ENCODE results near the gene CDCA4.

The CDCA4 gene

GRCh38 chr14:105053421-105053820 lies 32.5 kb upstream of the CDCA4 start:
- no peak overlapping the region for H3K9ac ChIP-seq
- H3K36me3 ChIP-seq (ENCODE audit: control insufficient read depth, insufficient read depth, low read length) = no peaks in the 10 kb centered on the region
- TF ChIP-seq CTCF (IDR thresholded peaks at IDR 0.05) = no peak
- H2AFZ ChIP-seq = no peak overlapping the region
- no peaks in the 10 kb centered on the region for H3K9me3 ChIP-seq (ENCODE audit: control insufficient read depth, low read length)
- no peak overlapping the region for H3K4me2 ChIP-seq (ENCODE audit: low read length)
- no peaks in the 10 kb centered on the region for H3K79me2 ChIP-seq
- H3K27me3 ChIP-seq (ENCODE audit: control insufficient read depth, insufficient read depth, low read length) = no peaks in the 10 kb centered on the region
- no peak overlapping the region for H3K4me3 ChIP-seq (ENCODE audit: low read depth, low read length)
- no peak overlapping the region for H3K27ac ChIP-seq
- H3K4me1 ChIP-seq = no peaks in the 10 kb centered on the region

- Histone ChIP-seq H3K79me2 (no peaks in the 10 kb centered on the region), H3K27ac (no peak overlapping the region), H3K9ac (no peak overlapping the region), H3K4me3 (ENCODE audit: low read depth, low read length) (no peak overlapping the region), H2AFZ (no peak overlapping the region), H3K36me3 (ENCODE audit: control insufficient read depth, insufficient read depth, low read length) (no peaks in the 10 kb centered on the region), H3K4me2 (ENCODE audit: low read length) (no peak overlapping the region), H3K9me3 (ENCODE audit: control insufficient read depth, low read length) (no peaks in the 10 kb centered on the region), H3K27me3 (ENCODE audit: control insufficient read depth, insufficient read depth, low read length) (no peaks in the 10 kb centered on the region), H3K4me1 (no peaks in the 10 kb centered on the region)
- TF ChIP-seq CTCF (IDR thresholded peaks at IDR 0.05) = no peak
These were observed 31.2 kb upstream of the CDCA4 start for GRCh38 chr14:105052110-105052458.

- H3K36me3 ChIP-seq (ENCODE audit: control insufficient read depth, insufficient read depth, low read length) = no peaks in the 10 kb centered on the region
- H3K4me1 ChIP-seq = no peaks in the 10 kb centered on the region
- H3K4me2 ChIP-seq (ENCODE audit: low read length) = no peak overlapping the region
- no peak overlapping the region for H2AFZ ChIP-seq
- no peaks in the 10 kb centered on the region for H3K9me3 ChIP-seq (ENCODE audit: control insufficient read depth, low read length)
- no peak overlapping the region for H3K9ac ChIP-seq
- no peak overlapping the region for H3K27ac ChIP-seq
- no peaks in the 10 kb centered on the region for H3K27me3 ChIP-seq (ENCODE audit: control insufficient read depth, insufficient read depth, low read length)
- no peak for TF ChIP-seq CTCF (IDR thresholded peaks at IDR 0.05)
- H3K4me3 ChIP-seq (ENCODE audit: low read depth, low read length) = no peak overlapping the region
- H3K79me2 ChIP-seq = no peaks in the 10 kb centered on the region
These were observed 30.6 kb upstream of the CDCA4 start for GRCh38 chr14:105051182-105052109.

GRCh38 chr14:105050551-105050897 lies 29.6 kb upstream of the CDCA4 start:
- H2AFZ ChIP-seq = no peak overlapping the region
- TF ChIP-seq CTCF (IDR thresholded peaks at IDR 0.05) = no peak
- no peaks in the 10 kb centered on the region for H3K27me3 ChIP-seq (ENCODE audit: control insufficient read depth, insufficient read depth, low read length)
- H3K9me3 ChIP-seq (ENCODE audit: control insufficient read depth, low read length) = no peaks in the 10 kb centered on the region
- no peak overlapping the region for H3K9ac ChIP-seq
- H3K4me3 ChIP-seq (ENCODE audit: low read depth, low read length) = no peak overlapping the region
- no peaks in the 10 kb centered on the region for H3K36me3 ChIP-seq (ENCODE audit: control insufficient read depth, insufficient read depth, low read length)
- no peaks in the 10 kb centered on the region for H3K79me2 ChIP-seq
- no peaks in the 10 kb centered on the region for H3K4me1 ChIP-seq
- H3K4me2 ChIP-seq (ENCODE audit: low read length) = no peak overlapping the region
- no peak overlapping the region for H3K27ac ChIP-seq

Measured in parathyroid adenoma (tissue), 2 donors.